Nephron (organoid): Measurements from ENCODE around the gene TM7SF2.

Experiments used
- H3K27ac Mint-ChIP-seq, 3 experiments: 2 replicates each; pipeline ENCODE4 v1.8.0; 2020; ENCODE audit warnings: mixed read lengths in 3 of 3, mild to moderate bottlenecking in 2 of 3, moderate library complexity in 1 of 3
- H3K27me3 Mint-ChIP-seq: 2 replicates; pipeline ENCODE4 v1.8.0; 2021; ENCODE audit warnings: low read depth, mild to moderate bottlenecking, moderate library complexity, mixed read lengths
- H3K36me3 Mint-ChIP-seq: 2 replicates; pipeline ENCODE4 v1.8.0; 2020; ENCODE audit warnings: low read depth, mixed read lengths
- H3K4me1 Mint-ChIP-seq: 2 replicates; pipeline ENCODE4 v1.8.0; 2020; ENCODE audit warnings: mixed read lengths
- H3K4me3 Mint-ChIP-seq, 3 experiments: 2 replicates each; pipeline ENCODE4 v1.8.0; 2020; ENCODE audit warnings: mild to moderate bottlenecking in 3 of 3, mixed read lengths in 3 of 3, moderate library complexity in 2 of 3
- H3K9me3 Mint-ChIP-seq: 2 replicates; pipeline ENCODE4 v1.8.0; 2020; ENCODE audit warnings: mixed read lengths
- CTCF ChIP-seq, 3 experiments: fragments of 200-600 bp; sonication (generic); IDR thresholded peaks; one replicate each; pipeline ENCODE4 v1.5.0; 2021; ENCODE audit warnings: antibody characterized with exemption in 3 of 3; ENCODE audit not compliant: unreplicated experiment in 3 of 3

The TM7SF2 gene

DNA sequence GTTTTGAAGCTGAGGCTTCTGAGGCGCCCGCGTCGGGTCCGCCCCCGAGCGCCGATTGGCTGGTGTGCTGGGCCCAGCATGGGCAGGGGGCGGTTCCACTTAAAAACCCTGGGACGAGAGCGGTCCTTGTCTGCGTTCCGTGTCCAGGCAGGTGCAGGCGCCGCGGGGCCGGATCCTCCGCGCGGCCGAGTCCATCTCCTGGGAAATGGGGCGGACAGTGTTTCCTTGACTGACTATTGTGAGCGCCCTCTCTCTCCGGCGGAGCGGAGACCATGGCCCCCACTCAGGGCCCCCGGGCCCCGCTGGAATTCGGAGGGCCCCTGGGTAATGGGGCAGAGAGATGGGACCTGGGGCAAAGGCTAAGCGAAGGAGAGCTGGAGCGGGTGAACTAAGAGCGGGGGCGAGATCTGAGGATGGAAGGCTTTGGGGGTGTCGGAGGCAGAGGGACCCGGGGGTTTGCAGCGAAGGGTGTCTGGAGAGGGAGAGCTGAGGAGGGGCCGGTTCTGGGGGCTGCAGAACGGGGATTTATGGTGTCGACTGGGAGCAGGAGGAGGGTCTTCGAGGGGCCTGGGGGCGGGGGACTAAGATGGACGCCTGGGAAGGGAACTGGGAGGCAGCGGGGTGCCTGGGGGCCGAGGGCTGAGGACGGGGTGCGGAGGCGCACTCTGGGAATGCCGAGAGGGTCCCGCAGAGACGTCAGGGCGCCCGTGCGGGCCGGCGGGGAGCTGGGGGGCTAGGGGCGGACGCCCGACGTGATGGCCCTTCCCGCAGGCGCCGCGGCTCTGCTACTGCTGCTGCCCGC lies at the start of gene TM7SF2:
Gene TM7SF2, plus strand, starts transcription at position 129 of the 802 bp plus-strand sequence. Its CDS starts 144 bp downstream, at position 273.
- no peaks in the 10 kb centered on the region for H3K9me3 Mint-ChIP-seq
- H3K27me3 Mint-ChIP-seq = no peaks in the 10 kb centered on the region
- H3K4me1 Mint-ChIP-seq = peaks cover 13% of the 10 kb centered on the region
- TF ChIP-seq CTCF (IDR thresholded peaks at IDR 0.05; ENCODE audit: unreplicated experiment in 3 of 3) = no peak
- peak within 1 kb of the TSS; percentile 77 to 97 (median 91) for H3K27ac Mint-ChIP-seq
- H3K4me3 Mint-ChIP-seq = peak within 1 kb of the TSS; percentile 96 to 99 (median 97)
- H3K36me3 Mint-ChIP-seq = no peaks in the 10 kb centered on the region

- H3K27ac Mint-ChIP-seq = no peak overlapping the region
- no peak for TF ChIP-seq CTCF (IDR thresholded peaks at IDR 0.05; ENCODE audit: unreplicated experiment in 3 of 3)
Observed at GRCh38 chr11:65063532-65063931, 48.1 kb upstream of the TM7SF2 start.

DNA sequence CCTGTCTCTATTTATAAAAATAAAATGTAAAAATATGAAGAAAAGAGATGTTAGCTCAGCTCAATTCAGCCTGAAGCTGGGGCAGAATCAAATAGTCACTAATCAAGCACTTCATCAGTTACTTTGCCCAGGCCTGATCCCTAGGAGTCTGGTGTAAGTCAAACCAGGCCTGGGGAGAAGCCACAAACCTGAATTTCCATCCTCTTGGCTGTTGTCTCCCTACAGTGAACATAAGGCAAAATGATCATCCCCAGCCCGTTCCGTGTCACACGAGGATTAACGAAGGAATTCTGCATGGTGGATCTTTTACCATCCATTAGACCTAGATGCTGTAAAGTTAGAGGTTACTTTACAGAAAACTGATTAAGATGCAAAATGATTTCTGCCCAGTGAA lies 46.8 kb upstream of the TM7SF2 start:
- H3K9me3 Mint-ChIP-seq = no peaks in the 10 kb centered on the region
- TF ChIP-seq CTCF (IDR thresholded peaks at IDR 0.05; ENCODE audit: unreplicated experiment in 3 of 3) = no peak
- H3K27me3 Mint-ChIP-seq = no peaks in the 10 kb centered on the region
- no peak overlapping the region for H3K4me3 Mint-ChIP-seq
- no peak overlapping the region for H3K27ac Mint-ChIP-seq
- no peaks in the 10 kb centered on the region for H3K36me3 Mint-ChIP-seq
- H3K4me1 Mint-ChIP-seq = no peaks in the 10 kb centered on the region

More at GRCh38 chr11:65063532-65063931, 48.1 kb upstream of the TM7SF2 start:
- Mint-ChIP-seq H3K36me3 (no peaks in the 10 kb centered on the region), H3K27me3 (no peaks in the 10 kb centered on the region), H3K4me1 (no peaks in the 10 kb centered on the region), H3K4me3 (no peak overlapping the region), H3K9me3 (no peaks in the 10 kb centered on the region)

GRCh38 chr11:65065851-65066250 lies 45.8 kb upstream of the TM7SF2 start:
- no peaks in the 10 kb centered on the region for H3K36me3 Mint-ChIP-seq
- TF ChIP-seq CTCF (IDR thresholded peaks at IDR 0.05; ENCODE audit: unreplicated experiment in 3 of 3) = no peak
- H3K4me3 Mint-ChIP-seq = no peak overlapping the region
- no peaks in the 10 kb centered on the region for H3K9me3 Mint-ChIP-seq
- H3K27me3 Mint-ChIP-seq = no peaks in the 10 kb centered on the region
- no peak overlapping the region for H3K27ac Mint-ChIP-seq
- no peaks in the 10 kb centered on the region for H3K4me1 Mint-ChIP-seq

DNA sequence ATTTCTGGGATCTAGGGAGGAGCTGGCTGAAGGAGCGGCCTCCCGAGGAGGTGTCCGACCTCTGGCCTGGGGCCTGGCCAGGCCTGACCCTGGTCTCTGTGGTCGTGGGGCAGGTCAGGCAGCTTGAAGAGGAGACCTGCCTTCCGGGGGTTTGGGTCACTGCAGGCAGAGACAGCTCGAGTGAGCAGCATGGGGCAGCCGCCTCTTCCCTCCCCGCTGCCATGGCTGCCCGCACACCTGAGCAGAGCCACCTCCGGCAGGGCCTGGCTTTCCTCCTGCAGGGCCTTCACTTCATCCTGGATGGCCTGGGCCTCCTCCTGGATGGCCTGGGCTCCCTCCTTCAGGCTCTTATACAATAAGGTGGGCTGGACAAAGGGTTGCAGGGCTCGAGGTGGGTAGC lies 45.4 kb upstream of the TM7SF2 start:
- Mint-ChIP-seq H3K4me3 (no peak overlapping the region), H3K4me1 (no peaks in the 10 kb centered on the region), H3K36me3 (no peaks in the 10 kb centered on the region), H3K9me3 (no peaks in the 10 kb centered on the region), H3K27ac (no peak overlapping the region), H3K27me3 (no peaks in the 10 kb centered on the region)
- TF ChIP-seq CTCF (IDR thresholded peaks at IDR 0.05; ENCODE audit: unreplicated experiment in 3 of 3) = no peak

DNA sequence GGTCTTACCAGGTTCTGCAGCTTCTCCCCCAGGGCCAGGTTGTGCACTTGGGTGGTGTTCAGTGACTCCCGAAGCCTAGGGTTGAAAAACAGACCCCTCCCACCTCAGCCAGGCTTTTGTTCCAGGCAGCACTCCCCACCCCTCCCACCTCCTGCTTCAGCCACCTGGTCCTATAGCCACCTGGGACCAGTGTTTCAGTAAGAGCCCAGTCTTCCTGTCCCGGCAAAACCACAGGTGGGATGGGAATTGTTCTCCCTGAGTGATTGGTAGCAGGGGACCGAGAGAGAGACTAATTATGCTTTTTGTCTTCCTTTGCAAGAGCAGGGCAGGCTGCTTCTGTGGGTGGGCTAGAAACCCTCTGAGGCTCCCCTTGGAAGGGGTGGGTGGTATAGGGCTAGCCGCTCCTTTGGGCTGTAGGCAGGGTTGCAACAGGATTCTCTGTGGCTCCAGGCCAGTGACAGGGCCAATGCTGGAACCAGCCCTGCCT lies 44.8 kb upstream of the TM7SF2 start:
- H3K27me3 Mint-ChIP-seq = no peaks in the 10 kb centered on the region
- TF ChIP-seq CTCF (IDR thresholded peaks at IDR 0.05; ENCODE audit: unreplicated experiment in 3 of 3) = no peak
- H3K9me3 Mint-ChIP-seq = no peaks in the 10 kb centered on the region
- H3K36me3 Mint-ChIP-seq = no peaks in the 10 kb centered on the region
- H3K27ac Mint-ChIP-seq = no peak overlapping the region
- no peaks in the 10 kb centered on the region for H3K4me1 Mint-ChIP-seq
- H3K4me3 Mint-ChIP-seq = no peak overlapping the region
